CD4-positive, alpha-beta T cell (primary cell): ENCODE measurements around the gene STPG2. TPM values are rescaled to one million over a fixed set of nuclear protein-coding genes. Genes with fewer than 3 reads are reported as not detected.

Experiments
- ATAC-seq: fragments of 200-7000 bp; cut with Tn5 transposase; one replicate; pipeline ENCODE4 v1.10.0; 2022; ENCODE audit warnings: mild to moderate bottlenecking; ENCODE audit not compliant: poor library complexity
- CTCF ChIA-PET: fragments of 350-600 bp; sonication (Branson Sonifier 250); formaldehyde crosslinking; loops from one replicate; lab custom pipeline; 2021; ENCODE audit warnings: antibody characterized with exemption, inconsistent platforms; lab: Charles Lee
- POLR2A ChIA-PET: fragments of 350-600 bp; sonication (Branson Sonifier 250); formaldehyde crosslinking; loops from one replicate; lab custom pipeline; 2021; ENCODE audit warnings: antibody characterized with exemption, inconsistent platforms; lab: Charles Lee
- DNase-seq, 14 experiments: peaks; one replicate each; pipeline ENCODE4 v3.0.0-alpha.2; 2013 to 2020; ENCODE audit warnings: mixed read lengths in 2 of 14
- H3K27ac ChIP-seq, 2 donors: one replicate each; pipeline versions ENCODE4 v1.5.1 to v1.7.0; 2013; ENCODE audit warnings: low read length in 2 of 2, low read depth in 1 of 2, mild to moderate bottlenecking in 1 of 2
- H3K27me3 ChIP-seq, 2 experiments: 1 replicate in 1 of 2; 2 replicates in 1 of 2; pipeline versions ENCODE4 v1.6.1 to v1.7.0; 2013; ENCODE audit warnings: low read length in 2 of 2, control low read depth in 1 of 2, mild to moderate bottlenecking in 1 of 2, moderate library complexity in 1 of 2; ENCODE audit not compliant: insufficient read depth in 2 of 2, control insufficient read depth in 1 of 2
- H3K36me3 ChIP-seq: one replicate; pipeline ENCODE4 v1.6.1; 2013; ENCODE audit warnings: low read length, control low read depth; ENCODE audit not compliant: insufficient read depth
- H3K4me1 ChIP-seq: one replicate; pipeline ENCODE4 v1.6.1; 2013; ENCODE audit warnings: low read length, control low read depth; ENCODE audit not compliant: insufficient read depth
- H3K4me3 ChIP-seq: one replicate; pipeline ENCODE4 v1.5.1; 2013; ENCODE audit warnings: mild to moderate bottlenecking, low read length, moderate library complexity
- H3K9me3 ChIP-seq, 2 experiments: 1 replicate in 1 of 2; 2 replicates in 1 of 2; pipeline versions ENCODE4 v1.6.1 to v1.7.0; 2013; ENCODE audit warnings: low read length in 2 of 2, mild to moderate bottlenecking in 2 of 2, control low read depth in 1 of 2, moderate library complexity in 1 of 2; ENCODE audit not compliant: control insufficient read depth in 1 of 2, insufficient read depth in 1 of 2
- H3K27ac Mint-ChIP-seq: one replicate; pipeline ENCODE4 v1.8.0; 2020; ENCODE audit warnings: mixed read lengths
- H3K27me3 Mint-ChIP-seq: one replicate; pipeline ENCODE4 v1.8.0; 2021; ENCODE audit warnings: mixed read lengths
- H3K36me3 Mint-ChIP-seq: one replicate; pipeline ENCODE4 v1.8.0; 2021; ENCODE audit warnings: low read depth, mixed read lengths
- H3K4me1 Mint-ChIP-seq: one replicate; pipeline ENCODE4 v1.8.0; 2021; ENCODE audit warnings: low read depth, mixed read lengths
- H3K4me3 Mint-ChIP-seq: one replicate; pipeline ENCODE4 v1.8.0; 2020; ENCODE audit warnings: mild to moderate bottlenecking, mixed read lengths
- H3K9me3 Mint-ChIP-seq: one replicate; pipeline ENCODE4 v1.8.0; 2020; ENCODE audit warnings: mixed read lengths
- intact Hi-C, 2 experiments: fragments of 100-400 bp; cut with DNase I in 1 of 2; cut with micrococcal nuclease in 1 of 2; formaldehyde crosslinking; loops; one replicate each; pipeline versions ENCODE4 v1.15.1 to v1.9.0; 2023 to 2025; cut with DNase I, micrococcal nuclease
- total RNA-seq, 174 experiments: library from RNA in 2 of 174; stranded (reverse) in 2 of 174; gene quantifications; one replicate each; pipeline ENCODE4 v1.2.3 and lab custom pipeline; 2021 to 2026
- TF ChIP-seq, protein P1 (sequence below): fragments of 200-600 bp; IDR thresholded peaks from one replicate; pipeline ENCODE4 v1.8.0; 2022; ENCODE audit warnings: antibody characterized with exemption, mild to moderate bottlenecking

The STPG2 gene
- total RNA-seq, 2 experiments from 2014 or later, result 0.22 to 0.28 TPM

- H3K4me1 ChIP-seq, result no peaks in the 10 kb centered on the region
- DNase-seq, result no peak
- ChIA-PET CTCF (no interaction called here), POLR2A (no interaction called here)
- peaks cover 13% of the 10 kb centered on the region for H3K9me3 Mint-ChIP-seq
- no peak overlapping the region for H3K27ac Mint-ChIP-seq
- ATAC-seq, result no peak
- no peaks in the 10 kb centered on the region for H3K27me3 Mint-ChIP-seq
- no peaks in the 10 kb centered on the region for H3K4me1 Mint-ChIP-seq
- H3K9me3 ChIP-seq, result peaks cover 0 to 7% of the 10 kb centered on the region in 2 experiments
- H3K27me3 ChIP-seq, result no peaks in the 10 kb centered on the region
- intact Hi-C loops, result no loop called here
- no peaks in the 10 kb centered on the region for H3K36me3 Mint-ChIP-seq
- H3K4me3 Mint-ChIP-seq, result no peak overlapping the region
- TF ChIP-seq, protein P1, sequence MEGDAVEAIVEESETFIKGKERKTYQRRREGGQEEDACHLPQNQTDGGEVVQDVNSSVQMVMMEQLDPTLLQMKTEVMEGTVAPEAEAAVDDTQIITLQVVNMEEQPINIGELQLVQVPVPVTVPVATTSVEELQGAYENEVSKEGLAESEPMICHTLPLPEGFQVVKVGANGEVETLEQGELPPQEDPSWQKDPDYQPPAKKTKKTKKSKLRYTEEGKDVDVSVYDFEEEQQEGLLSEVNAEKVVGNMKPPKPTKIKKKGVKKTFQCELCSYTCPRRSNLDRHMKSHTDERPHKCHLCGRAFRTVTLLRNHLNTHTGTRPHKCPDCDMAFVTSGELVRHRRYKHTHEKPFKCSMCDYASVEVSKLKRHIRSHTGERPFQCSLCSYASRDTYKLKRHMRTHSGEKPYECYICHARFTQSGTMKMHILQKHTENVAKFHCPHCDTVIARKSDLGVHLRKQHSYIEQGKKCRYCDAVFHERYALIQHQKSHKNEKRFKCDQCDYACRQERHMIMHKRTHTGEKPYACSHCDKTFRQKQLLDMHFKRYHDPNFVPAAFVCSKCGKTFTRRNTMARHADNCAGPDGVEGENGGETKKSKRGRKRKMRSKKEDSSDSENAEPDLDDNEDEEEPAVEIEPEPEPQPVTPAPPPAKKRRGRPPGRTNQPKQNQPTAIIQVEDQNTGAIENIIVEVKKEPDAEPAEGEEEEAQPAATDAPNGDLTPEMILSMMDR, result no peak
- no peaks in the 10 kb centered on the region for H3K36me3 ChIP-seq
- H3K27ac ChIP-seq, result no peak overlapping the region
- H3K4me3 ChIP-seq, result no peak overlapping the region
Measured at GRCh38 chr4:98026362-98026761, 116.9 kb downstream of the STPG2 start.

DNA sequence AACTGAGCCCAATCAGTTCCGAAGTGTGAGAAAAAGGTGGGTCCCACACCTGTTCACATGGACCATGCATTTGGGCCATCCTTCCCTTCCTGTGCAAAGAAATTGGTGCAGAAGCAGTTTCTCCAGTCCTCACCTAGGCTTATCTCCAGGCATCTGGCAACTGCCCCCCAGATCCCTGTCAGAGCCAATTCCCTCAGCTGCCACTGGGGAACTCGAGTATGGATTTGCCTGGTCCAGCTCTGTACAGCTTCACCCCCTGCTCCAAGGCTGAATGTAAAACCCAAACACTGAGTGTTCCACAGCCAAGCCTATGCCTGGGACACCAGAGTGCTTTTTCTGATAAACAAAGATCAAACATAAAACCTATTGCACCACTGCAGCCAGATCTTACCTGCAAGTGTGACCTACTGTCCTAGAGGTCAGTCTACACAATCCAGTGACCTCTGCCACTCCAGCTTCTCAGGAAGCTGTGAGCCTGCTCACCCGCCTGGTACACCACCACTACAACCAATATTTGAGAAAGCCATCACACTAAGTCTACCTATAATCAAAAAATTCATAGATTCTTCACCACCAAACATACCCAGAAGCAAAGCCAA is 136.4 kb downstream of the STPG2 start:
- CTCF ChIA-PET, result no interaction called here
- TF ChIP-seq, protein P1, result no peak
- intact Hi-C loops, result no loop called here

DNA sequence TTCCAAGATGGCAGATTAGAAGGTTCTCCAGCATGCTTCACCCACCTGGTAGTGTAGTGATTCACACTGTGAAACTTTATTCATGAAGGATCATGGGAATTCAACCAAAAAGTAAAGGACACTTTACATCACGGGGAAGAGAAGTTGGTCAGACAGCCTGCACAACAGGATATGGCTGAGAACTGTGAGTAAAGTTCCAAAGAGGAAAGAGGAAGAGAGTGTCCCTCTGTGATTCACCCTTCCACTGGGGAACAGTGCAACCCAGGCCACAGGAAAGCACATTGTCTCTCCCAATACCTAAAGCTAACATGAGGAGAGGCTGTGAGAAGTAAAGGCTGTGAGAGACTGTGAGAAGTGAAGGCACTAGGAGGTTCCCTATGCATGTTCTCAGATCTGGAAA is 137.2 kb downstream of the STPG2 start:
- intact Hi-C loops, result no loop called here
- Mint-ChIP-seq H3K27me3 (no peaks in the 10 kb centered on the region), H3K36me3 (no peaks in the 10 kb centered on the region), H3K27ac (no peak overlapping the region), H3K9me3 (peaks cover 16% of the 10 kb centered on the region), H3K4me1 (no peaks in the 10 kb centered on the region), H3K4me3 (no peak overlapping the region)
- no peaks in the 10 kb centered on the region for H3K27me3 ChIP-seq
- H3K9me3 ChIP-seq, result peaks cover 3 to 5% of the 10 kb centered on the region in 2 experiments
- DNase-seq (no peak), ATAC-seq (no peak)
- H3K27ac ChIP-seq, result no peak overlapping the region
- CTCF ChIA-PET, result no interaction called here
- H3K36me3 ChIP-seq, result no peaks in the 10 kb centered on the region
- POLR2A ChIA-PET, result no interaction called here
- H3K4me3 ChIP-seq, result no peak overlapping the region
- TF ChIP-seq, protein P1, result no peak
- no peaks in the 10 kb centered on the region for H3K4me1 ChIP-seq

More for the DNA sequence above, 136.4 kb downstream of the STPG2 start:
- Histone ChIP-seq H3K27me3 (no peaks in the 10 kb centered on the region), H3K36me3 (no peaks in the 10 kb centered on the region), H3K4me3 (no peak overlapping the region), H3K4me1 (no peaks in the 10 kb centered on the region), H3K9me3 (peaks cover 3 to 5% of the 10 kb centered on the region in 2 experiments), H3K27ac (no peak overlapping the region)
- POLR2A ChIA-PET, result no interaction called here
- Mint-ChIP-seq H3K27ac (no peak overlapping the region), H3K36me3 (no peaks in the 10 kb centered on the region), H3K27me3 (no peaks in the 10 kb centered on the region), H3K9me3 (peaks cover 21% of the 10 kb centered on the region), H3K4me3 (no peak overlapping the region), H3K4me1 (no peaks in the 10 kb centered on the region)
- DNase-seq (no peak), ATAC-seq (no peak)
